ENCODE results near the gene SLC25A24. TPM values are rescaled to one million over a fixed set of nuclear protein-coding genes. Genes with fewer than 3 reads are reported as not detected.
"Not testable (repeated sequence)": the region's sequence is repeated elsewhere in the genome, so short reads cannot be mapped to it uniquely, and the experiment has no call there.

The SLC25A24 gene
- polyA plus RNA-seq (ENCODE audit: insufficient read length), result 45.5 TPM

DNA sequence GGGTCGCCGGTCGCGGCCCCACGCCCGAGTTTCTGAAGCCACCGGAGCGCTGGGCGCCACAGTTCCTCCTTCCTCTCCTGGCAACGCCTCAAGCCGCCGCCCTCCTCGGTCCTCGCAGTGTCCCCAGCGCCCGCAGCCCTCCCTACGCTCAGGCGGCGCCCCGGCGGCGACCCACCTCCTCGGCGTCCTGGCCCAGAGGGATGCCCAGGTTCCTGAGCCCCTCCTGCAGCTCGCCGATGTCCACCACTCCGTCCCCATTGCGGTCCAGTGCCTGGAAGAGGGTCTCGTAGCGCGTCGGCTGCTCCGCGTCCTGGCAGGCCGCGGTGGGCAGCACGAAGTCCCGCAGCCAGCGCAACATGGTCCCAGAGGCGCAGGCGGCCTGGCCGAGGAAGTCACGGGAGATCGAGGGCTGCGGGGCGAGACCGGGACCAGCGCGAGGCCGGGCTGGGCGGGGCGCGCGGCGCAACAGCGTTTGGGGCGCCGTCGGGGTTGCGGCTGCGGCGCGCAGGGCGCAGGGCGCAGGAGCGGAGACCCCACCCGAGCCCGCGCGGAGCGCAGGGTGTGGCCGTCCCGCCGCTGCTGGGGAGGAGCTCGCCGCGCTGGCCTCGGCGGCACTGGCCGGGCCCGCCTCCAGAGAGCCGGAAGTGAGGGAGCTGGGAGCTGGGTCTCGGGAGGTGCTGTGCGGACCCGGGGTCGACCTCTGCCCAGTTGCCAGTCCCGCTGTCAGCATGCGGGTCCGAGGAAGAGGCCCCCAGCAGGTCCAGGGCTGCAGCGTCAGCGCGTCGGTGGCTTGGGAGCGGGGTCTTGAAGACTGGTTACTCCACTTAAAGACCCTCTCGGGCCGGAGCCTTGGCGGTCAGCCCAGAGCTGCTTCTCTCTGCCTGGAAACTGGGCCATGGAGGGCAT is at the start of gene SLC25A24:
SLC25A24 (minus strand) TSS at position 563 of the 906 bp plus-strand sequence; CDS start at position 358, 205 bp downstream.
- peak; percentile 44 for DNase-seq (ENCODE audit: low read depth)

DNA sequence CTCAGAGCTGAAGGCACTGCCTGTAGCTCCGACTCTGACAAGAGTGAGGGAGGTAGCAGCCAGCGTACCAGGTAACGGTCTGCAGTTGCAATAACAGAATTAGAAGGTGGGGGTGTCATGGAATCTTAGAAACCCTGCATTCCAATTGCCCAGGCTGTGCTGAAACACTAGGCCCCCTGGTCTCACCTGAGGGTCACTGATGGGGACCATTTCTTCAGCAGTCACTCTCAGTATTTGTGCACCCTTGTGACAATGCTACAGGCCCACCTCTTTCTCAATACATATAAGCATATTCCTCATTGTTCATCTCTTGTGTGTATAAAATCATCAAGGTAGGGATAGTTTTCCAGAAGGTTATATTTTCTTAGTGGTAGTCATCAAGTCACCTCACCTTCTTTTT is 43.8 kb upstream of the SLC25A24 start, which contains the start of gene NBPF4:
NBPF4 (minus strand) TSS at position 101 of the 400 bp plus-strand sequence. CDS start 315 bp downstream, outside the sequence.
- DNase-seq (ENCODE audit: low read depth), result not testable (repeated sequence)

DNA sequence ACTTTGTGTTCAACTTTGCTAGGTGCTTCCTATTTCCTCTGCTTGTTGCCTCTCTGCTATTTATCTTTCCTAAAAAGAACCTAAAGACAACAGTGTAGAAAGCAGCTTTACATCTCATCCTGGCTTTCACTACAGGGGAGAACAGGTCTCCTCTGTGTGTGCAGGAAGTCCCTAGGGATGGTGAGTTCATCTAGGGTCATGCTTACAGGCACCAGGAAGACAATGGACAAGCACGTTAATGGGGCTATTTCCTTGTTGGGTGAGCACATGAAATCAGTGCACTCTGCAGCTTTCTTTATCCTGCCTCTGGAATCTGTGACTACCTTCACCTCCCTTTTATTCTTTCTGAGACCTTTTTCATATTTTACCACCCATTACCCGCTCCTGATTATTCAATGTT is 39.3 kb upstream of the SLC25A24 start:
- DNase-seq (ENCODE audit: low read depth), result not testable (repeated sequence)

DNA sequence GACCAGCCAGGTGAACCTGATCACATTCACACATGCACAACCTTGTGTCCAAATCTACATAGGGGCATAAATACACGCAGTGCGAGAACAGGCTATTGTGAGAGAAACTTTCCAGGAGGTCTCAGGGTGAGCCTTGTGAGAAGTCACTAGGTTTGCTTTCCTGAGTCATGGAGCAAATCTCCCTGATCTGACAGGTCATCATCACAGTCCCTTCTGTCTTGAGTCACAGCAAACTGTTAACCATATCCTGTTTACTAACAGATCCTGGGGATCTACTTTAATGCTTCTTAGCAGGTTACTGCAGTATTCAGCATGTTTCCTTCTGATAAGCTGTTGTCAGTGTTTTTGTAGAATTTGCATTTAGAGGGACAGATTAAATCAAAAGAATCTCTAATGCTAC is 35.2 kb upstream of the SLC25A24 start:
- not testable (repeated sequence) for DNase-seq (ENCODE audit: low read depth)

DNA sequence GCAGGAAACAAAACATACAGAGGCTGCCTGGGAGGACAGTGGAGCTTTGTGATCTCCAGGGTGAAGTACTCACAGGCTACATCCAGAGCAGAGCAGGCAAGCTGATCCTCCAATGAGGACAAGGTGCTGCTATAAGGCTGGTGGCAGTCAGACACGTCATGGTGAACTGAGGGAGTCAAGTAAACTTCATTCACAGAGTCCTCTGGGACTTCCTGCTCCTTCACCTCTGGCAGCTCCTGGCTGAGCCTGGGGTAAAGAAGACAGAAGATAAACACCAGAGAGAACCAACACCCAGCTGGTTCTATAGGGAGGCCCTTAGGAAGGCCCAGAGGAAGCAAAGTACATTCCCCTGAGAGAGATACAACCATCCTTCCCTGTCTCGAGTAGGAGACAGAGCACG is 32.0 kb upstream of the SLC25A24 start:
- not testable (repeated sequence) for DNase-seq (ENCODE audit: low read depth)

DNA sequence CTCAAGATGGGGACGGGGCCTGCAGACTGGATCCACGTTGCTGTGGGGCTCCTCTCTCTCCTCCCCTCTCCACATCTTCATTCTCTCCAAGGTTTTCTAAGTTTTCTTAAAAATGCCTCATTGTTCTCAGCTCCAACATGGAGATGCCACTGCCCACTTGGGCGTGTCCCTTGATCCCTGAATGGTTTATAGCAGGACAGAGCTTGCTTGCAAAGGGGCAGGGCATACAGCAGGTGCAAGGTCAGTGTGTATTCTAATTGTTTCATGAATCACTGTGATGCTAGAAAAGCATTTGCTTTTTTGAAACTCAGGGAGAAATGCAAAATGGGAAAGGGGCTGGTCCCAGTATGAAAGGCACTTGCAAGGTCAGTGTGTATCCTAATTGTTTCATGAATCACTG is 29.8 kb upstream of the SLC25A24 start:
- not testable (repeated sequence) for DNase-seq (ENCODE audit: low read depth)

DNA sequence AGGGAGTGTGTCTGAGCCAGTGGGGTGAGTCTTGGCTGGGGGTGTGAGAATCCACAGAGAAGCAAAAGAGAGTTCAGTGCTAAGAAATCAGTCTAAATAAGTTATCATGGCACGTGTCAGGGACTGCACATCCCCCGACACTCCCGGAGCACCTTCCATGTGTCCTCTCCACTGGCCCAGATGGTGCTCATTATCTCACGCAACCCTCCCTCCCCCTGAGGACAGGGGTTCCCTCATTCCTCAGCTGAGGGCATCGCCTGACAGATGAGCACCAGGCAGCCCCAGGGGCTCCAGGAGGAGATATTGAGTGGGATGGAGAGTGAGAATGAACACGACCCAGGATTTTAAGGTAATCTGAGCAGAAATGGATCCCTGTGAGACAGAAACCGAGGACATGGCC is 27.6 kb upstream of the SLC25A24 start:
- not testable (repeated sequence) for DNase-seq (ENCODE audit: low read depth)

DNA sequence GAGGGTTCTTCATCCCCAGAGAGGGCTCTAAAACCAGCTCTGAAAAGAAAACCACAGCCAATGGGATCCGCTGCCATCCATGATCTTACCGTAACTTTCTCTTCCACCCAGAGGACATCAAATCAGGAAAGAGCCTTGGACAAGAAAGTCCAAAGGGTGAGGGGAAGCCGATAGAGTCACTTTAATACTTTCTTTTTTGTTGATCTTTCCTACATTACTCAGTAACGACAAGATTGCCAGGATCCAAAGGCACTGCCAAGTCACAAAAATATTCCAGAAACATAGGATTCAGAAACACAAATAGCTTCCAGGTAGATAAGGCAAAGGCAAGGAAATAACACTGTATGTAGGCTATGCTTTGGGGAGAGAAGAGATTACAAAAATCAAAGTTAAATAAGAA is 26.7 kb upstream of the SLC25A24 start:
- DNase-seq (ENCODE audit: low read depth), result not testable (repeated sequence)

DNA sequence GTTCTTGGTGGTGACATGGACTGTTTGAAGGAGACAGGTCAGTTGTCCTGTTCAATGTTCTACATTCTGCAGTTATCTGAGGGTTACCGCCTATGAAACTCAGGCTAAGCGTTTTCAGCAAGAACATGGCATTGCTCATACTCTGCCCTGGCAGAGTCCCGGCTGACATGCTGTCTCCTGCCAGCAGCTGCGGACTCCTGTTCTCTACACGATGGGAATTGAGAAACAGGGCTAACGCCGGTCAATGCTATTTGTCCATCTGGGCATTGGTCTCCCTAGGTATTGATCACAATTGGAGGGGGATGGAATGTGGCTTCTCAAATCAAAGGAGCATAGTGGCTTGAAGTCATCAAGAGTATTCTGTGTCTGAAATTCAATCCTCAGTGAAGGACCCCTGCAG is 23.1 kb upstream of the SLC25A24 start:
- DNase-seq (ENCODE audit: low read depth), result not testable (repeated sequence)

DNA sequence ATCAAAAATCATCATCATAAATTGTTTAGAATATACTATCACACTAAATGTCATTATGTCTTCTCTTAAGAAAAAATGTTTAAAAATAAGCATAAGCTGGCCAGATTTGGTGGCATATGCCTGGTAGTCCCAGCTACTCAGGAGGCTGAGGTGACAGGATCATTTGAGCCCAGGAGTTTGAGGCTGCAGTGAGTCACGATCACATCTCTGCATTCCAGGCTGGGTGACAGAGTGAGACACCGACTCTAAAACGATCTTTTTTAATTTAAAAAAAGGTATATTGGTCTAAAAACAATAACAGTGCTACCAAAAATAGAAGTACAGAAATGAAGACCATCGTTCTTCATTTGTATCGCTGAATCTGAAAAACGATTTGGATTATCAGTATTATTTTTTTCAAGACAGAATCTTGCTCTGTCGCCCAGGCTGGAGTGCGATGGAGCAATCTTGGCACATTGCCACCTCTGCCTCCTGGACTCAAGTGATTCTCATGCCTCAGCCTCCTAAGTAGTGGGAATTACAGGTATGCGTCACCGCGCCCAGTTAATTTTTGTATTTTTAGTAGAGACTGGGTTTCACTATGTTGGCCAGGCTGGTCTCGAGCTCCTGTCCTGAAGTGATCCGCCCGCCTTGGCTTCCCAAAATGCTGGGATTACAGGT is 17.5 kb upstream of the SLC25A24 start:
- DNase-seq (ENCODE audit: low read depth), result not testable (repeated sequence)

DNA sequence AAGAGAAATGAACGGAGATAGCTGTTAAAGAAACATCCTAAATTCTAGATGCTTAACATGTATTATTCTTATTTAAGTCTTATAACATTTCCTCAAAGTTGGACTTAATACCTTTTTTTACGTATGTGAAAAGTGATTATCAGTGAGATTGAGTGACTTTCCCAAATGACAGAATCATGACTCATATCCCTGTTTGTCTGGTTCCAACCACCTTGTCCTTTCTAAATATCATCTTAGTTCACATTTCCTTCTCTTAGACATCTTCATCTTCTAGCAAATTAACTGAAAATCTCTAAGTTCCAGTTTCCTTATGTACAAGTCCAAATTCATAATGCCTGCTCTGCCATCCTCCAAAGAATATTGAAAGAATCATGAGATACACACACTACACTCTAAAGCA is 16.9 kb upstream of the SLC25A24 start:
- not testable (repeated sequence) for DNase-seq (ENCODE audit: low read depth)

DNA sequence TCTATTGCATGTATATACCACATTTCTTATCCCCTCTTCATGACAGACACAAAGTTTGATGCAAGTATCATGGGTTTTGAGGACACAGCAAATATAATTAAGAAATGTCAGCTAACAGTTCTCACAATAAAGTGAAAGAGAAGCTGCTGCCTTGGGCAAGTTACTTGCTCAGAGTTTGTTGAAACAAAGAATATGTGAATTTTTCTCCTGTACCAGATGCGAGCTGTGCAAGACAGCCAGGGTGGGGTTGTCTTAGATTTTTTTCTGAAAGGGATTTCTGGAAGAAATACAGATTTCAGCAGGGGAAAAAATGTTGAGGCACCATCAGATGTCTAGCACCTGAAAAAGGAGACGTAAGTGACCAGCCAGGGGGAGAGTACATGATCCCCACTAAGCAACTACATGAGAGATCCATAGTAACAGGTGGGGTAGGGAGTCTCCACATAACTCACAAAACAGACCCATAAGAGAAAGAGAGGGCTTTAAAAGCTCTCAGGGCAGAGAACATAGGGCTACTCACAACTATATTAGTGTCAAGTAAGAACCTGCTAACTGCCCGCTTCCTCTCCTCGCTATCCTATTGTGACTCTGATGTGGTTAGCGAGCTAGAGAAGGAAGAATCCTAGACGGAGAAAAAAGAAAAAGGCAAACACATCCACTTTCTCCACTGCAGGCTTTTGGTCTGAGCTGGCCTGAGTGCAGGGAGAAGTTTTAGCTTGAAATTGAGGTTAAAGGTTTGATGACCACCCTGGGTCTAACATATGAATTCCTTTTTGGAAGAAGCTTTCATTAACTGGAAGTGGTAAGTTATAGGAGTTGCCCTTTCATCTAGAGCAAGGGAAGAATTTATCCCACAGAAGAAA is 16.1 kb upstream of the SLC25A24 start:
- DNase-seq (ENCODE audit: low read depth), result not testable (repeated sequence)

DNA sequence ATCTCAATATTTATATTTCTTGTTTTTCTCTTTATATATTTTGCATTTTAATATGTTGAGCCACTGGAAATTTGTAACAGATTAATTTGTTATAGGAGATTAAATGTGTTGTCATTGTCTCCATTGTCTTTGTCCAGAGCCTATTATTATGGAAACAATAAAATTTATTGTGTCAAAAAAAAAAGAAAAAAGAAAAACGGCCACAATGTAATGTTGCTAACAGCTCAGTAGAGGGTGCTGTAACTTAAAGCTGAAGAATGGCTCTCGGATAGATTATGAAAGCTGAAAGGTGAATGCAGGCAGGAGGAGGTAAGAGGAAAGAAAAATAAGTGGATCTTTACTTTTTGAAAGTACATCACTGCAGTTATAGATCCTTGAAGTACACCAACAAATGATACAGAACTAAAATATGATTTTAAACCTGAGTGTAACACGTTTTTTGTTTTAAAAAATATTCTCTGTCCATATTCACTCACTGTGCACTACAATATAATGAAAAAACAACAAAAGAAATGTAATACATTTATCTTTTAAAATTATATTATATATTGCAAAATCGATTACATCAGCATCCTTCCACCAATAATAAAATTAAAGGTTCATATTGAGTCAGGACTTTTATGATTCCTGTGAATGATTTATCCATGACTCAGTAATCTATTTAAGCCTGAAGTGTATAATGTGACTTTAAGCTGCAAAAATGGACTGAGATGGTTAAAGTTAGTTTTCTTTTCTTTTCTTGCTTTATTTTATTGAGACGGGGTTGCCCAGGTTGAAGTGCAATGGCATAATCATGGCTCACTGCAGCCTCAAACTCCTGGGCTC is 14.7 kb upstream of the SLC25A24 start:
- DNase-seq (ENCODE audit: low read depth), result not testable (repeated sequence)

DNA sequence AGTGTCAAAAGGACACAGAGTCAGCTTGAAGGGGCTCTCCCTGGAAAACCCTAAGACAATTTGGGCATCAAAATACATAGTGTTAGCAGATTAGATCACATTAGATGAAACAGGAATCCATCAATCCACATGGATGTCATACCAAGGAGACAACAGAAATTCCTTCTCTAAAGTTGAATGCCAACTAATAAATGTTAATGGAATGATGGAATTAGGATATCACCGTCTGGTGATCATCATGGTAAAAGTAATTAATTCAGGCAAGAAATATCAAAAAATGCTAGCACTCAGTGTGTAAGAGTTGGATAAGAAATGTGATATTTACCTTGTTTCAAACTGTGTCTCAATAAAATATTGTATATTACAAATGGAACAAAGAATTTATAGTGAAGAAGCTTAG is 10.9 kb upstream of the SLC25A24 start:
- DNase-seq (ENCODE audit: low read depth), result no peak

DNA sequence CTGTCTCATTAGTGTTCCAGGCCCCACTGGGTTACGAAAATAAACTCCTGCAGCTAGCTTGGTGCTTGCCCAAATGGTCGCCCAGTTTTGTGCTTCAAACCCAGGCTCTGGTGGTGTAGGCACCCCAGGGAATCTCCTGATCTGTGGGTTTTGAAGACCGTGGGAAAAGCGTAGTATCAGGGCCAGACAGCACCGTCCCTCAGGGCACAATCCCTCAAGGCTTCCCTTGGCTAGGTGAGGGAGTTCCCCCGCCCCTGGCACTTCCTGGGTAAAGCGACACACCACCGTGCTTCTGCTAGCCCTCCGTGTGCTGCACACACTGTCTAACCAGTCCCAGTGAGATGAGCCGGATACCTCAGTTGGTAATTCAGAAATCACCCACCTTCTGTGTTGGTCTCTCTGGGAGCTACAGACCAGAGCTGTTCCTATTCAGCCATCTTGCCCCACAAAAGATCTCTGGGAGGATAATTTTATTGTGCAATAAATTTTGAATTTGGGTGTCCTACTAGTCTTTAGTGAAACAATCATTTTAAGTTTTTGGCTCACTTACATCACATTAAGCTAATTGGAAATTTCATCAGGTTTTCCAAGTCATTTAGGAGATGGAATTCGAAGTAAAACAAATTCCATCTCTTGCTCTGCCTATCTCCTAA is 9.4 kb upstream of the SLC25A24 start:
- DNase-seq (ENCODE audit: low read depth), result no peak

DNA sequence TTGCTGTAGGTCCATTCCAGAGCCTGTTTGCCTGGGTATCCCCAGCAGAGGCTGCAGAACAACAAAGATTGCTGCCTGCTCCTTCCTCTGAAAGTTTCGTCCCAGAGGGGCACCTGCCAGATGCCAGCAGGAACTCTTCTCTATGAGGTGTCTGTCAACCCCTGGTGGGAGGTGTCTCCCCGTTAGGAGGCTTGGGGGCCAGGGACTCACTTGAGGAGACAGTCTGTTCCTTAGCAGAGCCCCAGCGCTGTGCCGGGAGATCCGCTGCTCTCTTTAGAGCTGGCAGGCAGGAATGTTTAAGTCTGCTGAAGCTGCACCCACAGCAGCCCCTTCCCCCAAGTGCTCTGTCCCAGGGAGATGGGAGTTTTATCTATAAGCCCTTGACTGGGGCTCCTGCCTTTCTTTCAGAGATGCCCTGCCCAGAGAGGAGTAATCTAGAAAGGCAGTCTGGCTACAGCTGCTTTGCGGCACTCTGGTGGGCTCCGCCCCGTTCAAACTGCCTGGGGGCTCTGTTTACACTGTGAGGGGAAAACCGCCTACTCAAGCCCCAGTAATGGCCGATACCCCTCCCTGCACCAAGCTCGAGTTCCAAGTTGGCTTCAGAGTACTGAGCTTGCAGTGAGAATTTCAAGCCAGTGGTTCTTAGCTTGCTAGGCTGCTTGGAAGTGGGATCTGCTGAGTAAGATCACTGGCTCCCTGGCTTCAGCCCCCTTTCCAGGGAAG is 8.7 kb upstream of the SLC25A24 start:
- no peak for DNase-seq (ENCODE audit: low read depth)

DNA sequence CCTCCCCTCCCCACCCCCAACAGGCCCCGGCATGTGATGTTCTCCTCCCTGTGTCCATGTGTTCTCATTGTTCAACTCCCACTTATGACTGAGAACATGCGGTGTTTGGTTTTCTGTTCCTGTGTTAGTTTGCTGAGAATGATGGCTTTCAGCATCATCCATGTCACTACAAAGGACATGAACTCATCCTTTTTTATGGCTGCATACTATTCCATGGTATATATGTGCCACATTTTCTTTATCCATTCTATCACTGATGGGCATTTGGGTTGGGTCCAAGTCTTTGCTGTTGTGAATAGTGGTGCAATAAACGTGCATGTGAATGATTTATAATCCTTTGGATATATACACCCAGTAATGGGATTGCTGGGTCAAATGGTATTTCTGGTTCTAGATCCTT is 3.4 kb upstream of the SLC25A24 start:
- DNase-seq (ENCODE audit: low read depth), result not testable (repeated sequence)

DNA sequence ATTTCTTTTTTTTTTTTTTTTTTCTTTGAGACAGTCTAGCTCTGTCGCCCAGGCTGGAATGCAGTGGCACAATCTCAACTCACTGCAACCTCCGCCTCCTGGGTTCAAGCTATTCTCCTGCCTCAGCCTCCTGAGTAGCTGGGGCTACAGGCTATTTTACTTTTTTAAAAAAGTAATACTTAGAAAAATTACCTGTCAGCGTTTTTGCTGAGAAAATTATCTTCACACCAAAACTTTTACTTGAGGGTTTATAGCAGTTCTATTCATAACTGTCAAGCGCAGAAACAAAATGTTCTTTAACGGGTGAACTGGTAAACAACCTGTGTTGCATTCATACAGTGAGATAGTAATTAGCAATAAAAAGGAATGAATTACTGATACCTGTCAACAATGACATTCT is 1.5 kb upstream of the SLC25A24 start:
- DNase-seq (ENCODE audit: low read depth), result no peak

DNA sequence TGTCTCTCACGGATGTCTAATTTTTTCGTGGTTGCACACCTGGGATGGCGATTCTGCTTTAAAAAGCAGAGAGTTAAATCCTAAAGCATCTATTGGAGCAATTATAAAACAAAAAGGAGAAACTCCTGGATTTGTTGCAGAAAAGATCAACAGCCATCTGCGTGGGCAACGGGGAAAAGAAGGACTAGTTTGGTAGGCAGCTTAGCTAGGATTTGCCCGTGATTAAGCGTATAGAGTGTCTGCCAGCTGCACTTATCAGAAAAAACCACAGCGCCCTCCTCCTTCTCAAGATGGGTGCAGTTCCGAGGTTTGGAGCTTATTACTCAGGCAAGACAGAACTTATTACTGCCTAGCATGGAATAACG is 526 bp upstream of the SLC25A24 start:
- no peak for DNase-seq (ENCODE audit: low read depth)

Measured in forelimb muscle (tissue), 1 donor.